ENCODE results near the gene ANXA2R. TPM values are rescaled to one million over a fixed set of nuclear protein-coding genes. Genes with fewer than 3 reads are reported as not detected.
A peak's percentile ranks its signal among the peaks of the same experiment; 100 is the strongest.
"Not testable (repeated sequence)": the region's sequence is repeated elsewhere in the genome, so short reads cannot be mapped to it uniquely, and the experiment has no call there.

ANXA2R gene, protein sequence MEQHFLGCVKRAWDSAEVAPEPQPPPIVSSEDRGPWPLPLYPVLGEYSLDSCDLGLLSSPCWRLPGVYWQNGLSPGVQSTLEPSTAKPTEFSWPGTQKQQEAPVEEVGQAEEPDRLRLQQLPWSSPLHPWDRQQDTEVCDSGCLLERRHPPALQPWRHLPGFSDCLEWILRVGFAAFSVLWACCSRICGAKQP
- 1 to 10 TPM in 1 of 2 donors, under 1 TPM in 1; 0.84 to 2.0 TPM for total RNA-seq
- under 1 TPM; 0.49 to 0.58 TPM for polyA plus RNA-seq

- peaks cover 0 to 39% (median 14%) of the 10 kb centered on the region in 4 donors for H3K27me3 ChIP-seq (ENCODE audit: control insufficient read depth in 4 of 4, insufficient read depth in 4 of 4, low read length in 3 of 4)
- H3K4me3 ChIP-seq (ENCODE audit: low read depth in 1 of 3, low read length in 3 of 3) = peak within 1 kb of the TSS; percentile 46 to 65 (median 61)
- peaks cover 2 to 23% (median 12%) of the 10 kb centered on the region in 4 donors for H3K9me3 ChIP-seq (ENCODE audit: control insufficient read depth in 4 of 4, low read length in 3 of 4)
- TF ChIP-seq SP1 (IDR thresholded peaks at IDR 0.05) (peak; percentile 10), TAF1 (conservative IDR thresholded peaks at IDR 0.05) (peak; percentile 8), FOXA1 (IDR thresholded peaks at IDR 0.05) (peak; percentile 14), NR2F2 (IDR thresholded peaks at IDR 0.05) (peak; percentile 43), EGR1 (IDR thresholded peaks at IDR 0.05; ENCODE audit: low read depth in 2 of 2) (no peak), RAD21 (IDR thresholded peaks at IDR 0.05) (peak; percentile 72 to 78), RXRA (IDR thresholded peaks at IDR 0.05) (peak in 1 of 2 donors; percentile 7)
- TF ChIP-seq, protein P1, sequence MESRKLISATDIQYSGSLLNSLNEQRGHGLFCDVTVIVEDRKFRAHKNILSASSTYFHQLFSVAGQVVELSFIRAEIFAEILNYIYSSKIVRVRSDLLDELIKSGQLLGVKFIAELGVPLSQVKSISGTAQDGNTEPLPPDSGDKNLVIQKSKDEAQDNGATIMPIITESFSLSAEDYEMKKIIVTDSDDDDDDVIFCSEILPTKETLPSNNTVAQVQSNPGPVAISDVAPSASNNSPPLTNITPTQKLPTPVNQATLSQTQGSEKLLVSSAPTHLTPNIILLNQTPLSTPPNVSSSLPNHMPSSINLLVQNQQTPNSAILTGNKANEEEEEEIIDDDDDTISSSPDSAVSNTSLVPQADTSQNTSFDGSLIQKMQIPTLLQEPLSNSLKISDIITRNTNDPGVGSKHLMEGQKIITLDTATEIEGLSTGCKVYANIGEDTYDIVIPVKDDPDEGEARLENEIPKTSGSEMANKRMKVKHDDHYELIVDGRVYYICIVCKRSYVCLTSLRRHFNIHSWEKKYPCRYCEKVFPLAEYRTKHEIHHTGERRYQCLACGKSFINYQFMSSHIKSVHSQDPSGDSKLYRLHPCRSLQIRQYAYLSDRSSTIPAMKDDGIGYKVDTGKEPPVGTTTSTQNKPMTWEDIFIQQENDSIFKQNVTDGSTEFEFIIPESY (IDR thresholded peaks at IDR 0.05) = no peak
- TF ChIP-seq, protein P2, sequence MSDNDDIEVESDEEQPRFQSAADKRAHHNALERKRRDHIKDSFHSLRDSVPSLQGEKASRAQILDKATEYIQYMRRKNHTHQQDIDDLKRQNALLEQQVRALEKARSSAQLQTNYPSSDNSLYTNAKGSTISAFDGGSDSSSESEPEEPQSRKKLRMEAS (IDR thresholded peaks at IDR 0.05) = peak; percentile 72
- TF ChIP-seq, protein P3, sequence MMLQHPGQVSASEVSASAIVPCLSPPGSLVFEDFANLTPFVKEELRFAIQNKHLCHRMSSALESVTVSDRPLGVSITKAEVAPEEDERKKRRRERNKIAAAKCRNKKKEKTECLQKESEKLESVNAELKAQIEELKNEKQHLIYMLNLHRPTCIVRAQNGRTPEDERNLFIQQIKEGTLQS (IDR thresholded peaks at IDR 0.05) = no peak
- TF ChIP-seq, protein P4, sequence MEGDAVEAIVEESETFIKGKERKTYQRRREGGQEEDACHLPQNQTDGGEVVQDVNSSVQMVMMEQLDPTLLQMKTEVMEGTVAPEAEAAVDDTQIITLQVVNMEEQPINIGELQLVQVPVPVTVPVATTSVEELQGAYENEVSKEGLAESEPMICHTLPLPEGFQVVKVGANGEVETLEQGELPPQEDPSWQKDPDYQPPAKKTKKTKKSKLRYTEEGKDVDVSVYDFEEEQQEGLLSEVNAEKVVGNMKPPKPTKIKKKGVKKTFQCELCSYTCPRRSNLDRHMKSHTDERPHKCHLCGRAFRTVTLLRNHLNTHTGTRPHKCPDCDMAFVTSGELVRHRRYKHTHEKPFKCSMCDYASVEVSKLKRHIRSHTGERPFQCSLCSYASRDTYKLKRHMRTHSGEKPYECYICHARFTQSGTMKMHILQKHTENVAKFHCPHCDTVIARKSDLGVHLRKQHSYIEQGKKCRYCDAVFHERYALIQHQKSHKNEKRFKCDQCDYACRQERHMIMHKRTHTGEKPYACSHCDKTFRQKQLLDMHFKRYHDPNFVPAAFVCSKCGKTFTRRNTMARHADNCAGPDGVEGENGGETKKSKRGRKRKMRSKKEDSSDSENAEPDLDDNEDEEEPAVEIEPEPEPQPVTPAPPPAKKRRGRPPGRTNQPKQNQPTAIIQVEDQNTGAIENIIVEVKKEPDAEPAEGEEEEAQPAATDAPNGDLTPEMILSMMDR (IDR thresholded peaks at IDR 0.05; ENCODE audit: low read depth, low read length, missing input control) = peak; percentile 63
- 5% methylated on average over 47 of the region's 47 CpGs for WGBS
- DNase-seq (ENCODE audit: low spot score) = peak; percentile 89
- H3K9ac ChIP-seq (ENCODE audit: low read depth in 1 of 2, low read length in 2 of 2) = peak within 1 kb of the TSS in 1 of 2 donors; percentile 75
- peak within 1 kb of the TSS; percentile 74 to 92 for H3K27ac ChIP-seq (ENCODE audit: low read depth in 1 of 2, low read length in 2 of 2)
- peaks cover 3 to 36% (median 23%) of the 10 kb centered on the region in 4 donors for H3K4me1 ChIP-seq (ENCODE audit: control insufficient read depth in 4 of 4, insufficient read depth in 4 of 4, low read length in 3 of 4)
- H3K36me3 ChIP-seq (ENCODE audit: control insufficient read depth in 4 of 4, insufficient read depth in 3 of 4, low read depth in 1 of 4, low read length in 3 of 4) = no peaks in the 10 kb centered on the region
Observed at GRCh38 chr5:43040287-43041098, at the start of gene ANXA2R. TSS of gene ANXA2R (minus strand) at chr5:43040319. CDS start at chr5:43040046, 273 bp downstream.

DNA sequence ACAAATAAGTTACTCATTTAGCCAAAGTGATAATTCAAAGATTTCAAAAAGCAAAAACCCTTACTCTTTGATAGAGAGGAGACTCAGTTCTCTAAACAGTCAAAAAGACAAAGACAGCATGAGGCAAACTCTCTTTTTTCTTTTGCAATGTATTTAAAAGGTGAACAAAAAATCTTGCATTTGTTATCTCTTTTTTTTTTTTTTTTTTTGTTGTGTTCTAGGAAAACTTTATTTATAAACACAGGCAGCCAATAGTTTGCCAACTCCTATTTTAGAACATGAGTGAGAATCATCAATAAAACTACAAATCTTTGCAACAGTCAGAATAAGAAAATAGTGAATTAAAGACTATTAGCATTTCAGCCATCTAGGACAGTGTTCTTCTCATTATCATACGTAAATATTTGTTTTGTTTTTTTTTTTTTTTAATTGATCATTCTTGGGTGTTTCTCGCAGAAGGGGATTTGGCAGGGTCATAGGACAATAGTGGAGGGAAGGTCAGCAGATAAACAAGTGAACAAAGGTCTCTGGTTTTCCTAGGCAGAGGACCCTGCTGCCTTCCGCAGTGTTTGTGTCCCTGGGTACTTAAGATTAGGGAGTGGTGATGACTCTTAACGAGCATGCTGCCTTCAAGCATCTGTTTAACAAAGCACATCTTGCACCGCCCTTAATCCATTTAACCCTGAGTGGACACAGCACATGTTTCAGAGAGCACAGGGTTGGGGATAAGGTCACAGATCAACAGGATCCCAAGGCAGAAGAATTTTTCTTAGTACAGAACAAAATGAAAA lies 46.2 kb upstream of the ANXA2R start:
- WGBS = 47% methylated on average over 2 of the region's 5 CpGs
- not testable (repeated sequence) for H3K36me3 ChIP-seq (ENCODE audit: control insufficient read depth in 4 of 4, insufficient read depth in 3 of 4, low read depth in 1 of 4, low read length in 3 of 4); H3K27me3 ChIP-seq (ENCODE audit: control insufficient read depth in 4 of 4, insufficient read depth in 4 of 4, low read length in 3 of 4)

More for the DNA sequence above, 46.2 kb upstream of the ANXA2R start:
- H3K4me1 ChIP-seq (ENCODE audit: control insufficient read depth in 4 of 4, insufficient read depth in 4 of 4, low read length in 3 of 4); H3K4me3 ChIP-seq (ENCODE audit: low read depth in 1 of 3, low read length in 3 of 3); DNase-seq (ENCODE audit: low spot score); H3K9ac ChIP-seq (ENCODE audit: low read depth in 1 of 2, low read length in 2 of 2); H3K27ac ChIP-seq (ENCODE audit: low read depth in 1 of 2, low read length in 2 of 2); H3K9me3 ChIP-seq (ENCODE audit: control insufficient read depth in 4 of 4, low read length in 3 of 4): not testable (repeated sequence)

Data from liver (tissue), 9 donors.